MV-4-11 (cell line): ENCODE measurements around the gene DCAF17.
"Not testable (repeated sequence)": the region's sequence is repeated elsewhere in the genome, so short reads cannot be mapped to it uniquely, and the experiment has no call there.

Experiments
- DNase-seq: peaks from one replicate; lab custom pipeline; 2025; lab: John Stamatoyannopoulos, UW

Gene DCAF17

GRCh38 chr2:171514908-171515582 is 81.0 kb downstream of the DCAF17 start:
- DNase-seq, result no peak

DNA sequence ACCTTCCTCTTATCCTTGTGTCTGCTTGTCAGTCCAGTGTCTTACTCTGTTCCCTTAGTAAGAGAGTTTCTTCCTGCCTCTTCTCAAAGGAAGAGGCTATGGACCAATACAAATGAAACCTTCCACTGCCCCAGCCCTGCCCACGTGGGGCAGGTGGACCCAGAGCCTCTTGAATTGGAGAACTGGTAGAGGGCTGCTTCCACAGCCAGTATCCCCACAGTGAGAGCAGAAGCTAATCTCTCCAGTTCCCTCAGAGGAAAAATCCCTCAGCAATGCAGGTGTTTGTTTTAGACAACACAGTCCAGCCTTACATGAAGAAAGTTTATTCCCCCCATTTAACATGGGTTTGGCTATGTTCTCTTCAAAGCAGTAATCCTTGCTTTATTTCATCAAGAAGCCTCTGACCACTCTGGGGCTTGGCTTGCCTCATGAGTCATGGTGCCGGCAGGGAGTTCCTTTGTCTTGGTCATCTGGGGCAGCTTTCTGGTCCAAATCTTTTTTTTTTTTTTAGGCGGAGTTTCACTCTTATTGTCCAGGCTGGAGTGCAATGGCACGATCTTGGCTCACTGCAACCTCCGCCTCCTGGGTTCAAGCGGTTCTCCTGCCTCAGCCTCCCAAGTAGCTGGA is 81.8 kb downstream of the DCAF17 start:
- peak; percentile 43 for DNase-seq

GRCh38 chr2:171516793-171517192 is 82.8 kb downstream of the DCAF17 start:
- DNase-seq, result no peak

- DNase-seq, result no peak
Measured at GRCh38 chr2:171520471-171520870, 86.4 kb downstream of the DCAF17 start.

DNA sequence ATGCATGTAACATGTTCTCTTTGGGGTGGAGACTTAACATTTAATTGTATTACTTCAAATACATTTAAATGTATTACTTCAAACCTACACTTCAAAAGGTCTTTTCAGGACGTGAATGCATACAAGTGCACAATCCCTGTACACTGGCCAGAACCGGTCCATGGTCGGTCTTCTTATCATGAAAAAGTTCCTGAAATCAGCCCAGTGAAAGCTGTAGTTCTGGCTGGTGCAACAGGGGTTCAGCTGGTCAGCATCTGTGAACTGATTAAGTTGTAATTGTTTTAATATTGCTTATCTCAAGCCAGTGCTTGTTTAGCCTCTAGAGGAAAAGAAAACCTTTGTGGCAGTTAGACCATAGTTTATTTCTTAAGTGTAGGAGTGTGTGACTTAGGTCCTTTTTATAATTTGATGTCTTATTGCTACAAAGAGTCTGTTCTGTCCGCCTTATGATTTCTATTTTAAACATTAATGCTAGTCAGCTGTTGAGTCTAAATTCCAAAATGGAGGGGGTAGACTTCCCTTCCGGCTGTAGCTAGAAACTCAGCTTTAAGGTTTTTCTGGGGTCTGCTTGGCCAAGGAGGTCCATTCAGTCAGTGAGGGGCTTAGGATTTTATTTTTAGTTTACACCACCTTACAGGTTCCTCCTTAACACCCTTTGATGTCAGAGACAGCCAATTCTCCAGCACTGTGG is 87.5 kb downstream of the DCAF17 start:
- DNase-seq, result no peak

DNA sequence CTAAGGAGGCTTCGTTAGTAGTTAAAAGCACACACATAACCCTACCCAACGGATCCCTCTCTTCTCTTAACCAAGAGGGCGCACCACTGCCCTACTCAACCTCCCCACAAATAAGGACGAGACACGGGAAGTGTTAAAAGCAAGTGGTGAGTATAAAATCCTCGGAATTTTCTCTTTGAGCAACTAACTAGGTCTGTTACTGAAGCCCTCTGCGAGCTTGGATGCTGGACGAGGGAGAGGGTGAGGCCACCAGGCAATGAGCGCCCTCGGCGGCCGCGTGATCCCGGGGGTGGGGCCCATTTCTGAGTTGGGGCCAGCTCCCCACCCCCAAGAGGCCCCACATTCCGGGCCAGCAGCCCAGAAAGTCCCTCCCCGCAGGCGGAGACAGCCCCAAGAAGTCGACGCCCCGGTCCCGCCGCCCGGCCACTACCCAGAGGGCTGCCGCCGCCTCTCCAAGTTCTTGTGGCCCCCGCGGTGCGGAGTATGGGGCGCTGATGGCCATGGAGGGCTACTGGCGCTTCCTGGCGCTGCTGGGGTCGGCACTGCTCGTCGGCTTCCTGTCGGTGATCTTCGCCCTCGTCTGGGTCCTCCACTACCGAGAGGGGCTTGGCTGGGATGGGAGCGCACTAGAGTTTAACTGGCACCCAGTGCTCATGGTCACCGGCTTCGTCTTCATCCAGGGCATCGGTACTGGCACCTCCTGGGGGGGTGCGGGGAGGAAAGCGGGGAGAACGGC is 88.2 kb downstream of the DCAF17 start, which contains the start of gene CYBRD1:
Gene CYBRD1 (plus strand): TSS at position 423 of the 736 bp plus-strand sequence. CDS start 72 bp downstream, at position 495.
- peak; percentile 56 for DNase-seq

DNA sequence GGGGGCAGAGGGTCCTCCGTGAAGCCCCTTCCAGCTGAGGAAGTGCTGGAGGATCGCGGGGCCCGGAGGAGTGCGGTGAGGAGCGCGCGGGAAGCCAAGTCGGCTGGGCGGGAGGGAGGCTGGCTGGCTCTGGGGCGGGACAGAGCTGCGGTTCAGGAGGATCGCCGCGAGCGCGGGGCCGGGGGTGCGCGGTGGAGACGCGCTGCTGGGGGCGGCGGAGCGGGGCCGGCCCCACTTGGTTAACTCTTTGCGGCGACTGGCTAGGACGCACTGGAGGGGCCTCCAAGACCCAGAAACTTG is 88.7 kb downstream of the DCAF17 start:
- no peak for DNase-seq

DNA sequence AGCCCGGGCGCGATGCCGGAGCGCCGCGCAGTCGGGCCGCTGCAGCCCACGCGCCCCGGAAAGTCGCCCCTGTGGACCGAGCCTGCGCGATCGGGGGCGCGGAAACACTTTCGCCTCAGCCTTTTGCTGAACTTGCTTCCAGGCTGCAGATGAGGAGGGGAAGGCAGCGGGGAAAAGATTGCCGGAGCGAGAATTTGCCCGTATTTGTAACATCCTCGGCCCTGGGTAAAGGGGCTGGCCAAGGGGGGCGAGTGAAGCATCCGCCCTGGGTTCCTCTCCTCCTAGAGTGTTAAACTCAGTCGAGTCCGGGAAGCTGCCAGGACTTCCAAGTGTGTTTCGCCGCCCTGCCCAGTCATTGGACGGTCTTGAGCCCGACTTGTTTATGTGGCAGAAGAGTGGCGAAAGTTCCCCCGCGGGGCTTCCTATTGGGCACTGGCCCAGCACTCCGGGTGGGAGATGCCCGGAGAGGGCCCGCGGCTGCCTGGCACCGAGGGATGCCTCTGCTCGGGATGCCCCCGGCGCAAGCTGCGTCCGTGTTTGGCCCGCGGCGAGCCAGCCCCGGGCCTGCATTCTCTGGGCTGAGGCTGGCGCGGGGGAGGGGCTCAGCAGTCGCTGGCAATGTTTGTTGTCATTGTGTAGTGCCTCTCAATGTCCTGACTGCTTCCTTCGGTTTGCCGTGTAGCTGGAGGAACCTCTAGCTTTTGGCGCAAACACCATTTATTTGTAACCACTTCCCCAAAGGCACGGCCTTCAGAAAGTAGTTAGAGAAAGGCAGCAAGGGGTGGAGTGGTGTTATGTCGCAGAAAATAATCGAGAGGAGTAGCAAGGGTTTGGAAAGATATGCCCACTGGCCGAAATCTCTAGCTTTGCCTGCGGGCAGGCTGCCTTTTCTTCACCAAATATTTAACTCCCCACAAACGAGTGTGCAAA is 89.3 kb downstream of the DCAF17 start:
- peak; percentile 82 for DNase-seq

DNA sequence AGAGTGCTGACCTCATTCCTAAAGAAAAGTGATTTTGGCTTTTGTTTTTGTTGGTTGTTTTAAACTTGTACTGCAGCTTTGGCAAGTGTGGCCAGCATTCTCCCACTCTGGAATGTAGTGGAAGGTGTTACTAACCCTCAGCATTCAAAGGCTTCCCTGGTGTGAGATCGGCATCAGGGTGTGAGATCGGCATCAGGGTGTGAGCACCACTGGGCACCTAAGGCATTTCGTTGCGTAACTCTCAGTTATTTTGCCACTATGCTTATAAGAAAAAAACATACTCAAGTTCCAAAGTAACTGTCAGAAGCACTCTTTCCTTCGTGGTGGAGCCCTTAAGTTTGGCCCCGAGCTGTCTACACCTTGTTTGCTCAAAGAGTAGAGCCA is 90.0 kb downstream of the DCAF17 start:
- peak; percentile 21 for DNase-seq

GRCh38 chr2:171529914-171530313 is 95.9 kb downstream of the DCAF17 start:
- DNase-seq, result no peak

GRCh38 chr2:171530378-171530777 is 96.4 kb downstream of the DCAF17 start:
- no peak for DNase-seq

- not testable (repeated sequence) for DNase-seq
Measured at GRCh38 chr2:171530859-171531258, 96.8 kb downstream of the DCAF17 start.

DNA sequence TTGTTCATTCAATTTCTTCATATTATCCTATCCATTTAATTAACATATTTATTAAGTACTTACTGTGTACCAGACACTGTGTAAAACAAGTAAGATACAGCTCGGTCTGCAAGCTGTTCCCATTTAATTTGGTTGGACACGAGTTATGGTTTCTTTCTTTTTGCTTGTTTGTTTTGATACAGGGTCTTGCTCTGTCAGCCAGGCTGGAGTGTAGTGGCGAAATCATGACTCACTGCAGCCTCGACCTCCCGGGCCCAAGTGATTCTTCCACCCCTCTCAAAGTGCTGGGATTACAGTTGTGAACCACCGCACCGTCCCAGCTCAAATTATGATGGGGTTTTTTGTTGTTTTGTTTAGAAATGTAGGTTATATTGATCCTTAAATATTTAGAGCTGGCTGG is 97.3 kb downstream of the DCAF17 start:
- peak; percentile 18 for DNase-seq

- DNase-seq, result peak; percentile 18
Measured at GRCh38 chr2:171531836-171532450, 97.9 kb downstream of the DCAF17 start.

DNA sequence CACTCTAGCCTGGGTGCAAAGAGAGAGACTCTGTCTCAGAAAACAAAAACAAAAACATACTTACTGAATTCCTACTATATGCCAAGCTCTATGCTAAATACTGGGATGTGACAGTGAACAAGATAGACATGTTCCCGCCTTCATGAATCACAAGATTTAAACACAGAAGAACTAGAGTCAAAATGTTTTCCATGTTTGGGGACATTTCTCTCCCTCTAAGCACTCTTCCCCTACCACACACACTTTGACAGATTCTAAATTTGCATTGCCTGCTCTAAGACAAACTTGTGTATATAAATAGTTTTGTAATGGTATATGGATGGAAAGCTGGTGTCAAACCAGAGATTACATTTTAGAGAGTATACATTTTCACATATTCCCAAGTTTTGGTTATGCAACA is 99.3 kb downstream of the DCAF17 start:
- no peak for DNase-seq
